HepG2 (cell line): ENCODE results near the gene BRD1.

Experiments
- BRD4 ChIP-seq: sonication (generic); formaldehyde crosslinking; IDR thresholded peaks from 2 replicates; pipeline ENCODE4 v1.4.0; 2020; ENCODE audit warnings: missing genetic modification reagents
- MAZ ChIP-seq, 2 experiments: sonication (generic) in 1 of 2; formaldehyde crosslinking in 1 of 2; IDR thresholded peaks; 2 replicates each; pipeline versions ENCODE4 v1.5.0 to v1.6.1; 2012 to 2020; ENCODE audit warnings: low read depth in 2 of 2, mild to moderate bottlenecking in 2 of 2, borderline replicate concordance in 1 of 2, improper control_type of control experiment in 1 of 2, low read length in 1 of 2, missing genetic modification reagents in 1 of 2, moderate library complexity in 1 of 2
- REST ChIP-seq, 2 experiments: IDR thresholded peaks; 2 replicates each; pipeline ENCODE4 v1.6.1; 2011 to 2012; ENCODE audit warnings: low read length in 2 of 2, borderline replicate concordance in 1 of 2, low read depth in 1 of 2, mild to moderate bottlenecking in 1 of 2, moderate library complexity in 1 of 2
- SNRNP70 ChIP-seq: fragments of 200-400 bp; formaldehyde crosslinking; IDR thresholded peaks from 2 replicates; pipeline ENCODE4 v1.6.1; 2017; ENCODE audit warnings: mild to moderate bottlenecking, low read depth, low read length, moderate library complexity

GRCh38 chr22:49783926-49784629, 43.6 kb downstream of the BRD1 start:
- TF ChIP-seq BRD4 (CRISPR knock-in tag) = no peak
- no peak for TF ChIP-seq REST (IDR thresholded peaks at IDR 0.05; ENCODE audit: borderline replicate concordance in 1 of 2, low read depth in 1 of 2, low read length in 2 of 2)
- TF ChIP-seq MAZ (IDR thresholded peaks at IDR 0.05; ENCODE audit: borderline replicate concordance, low read depth, low read length) = no peak
- TF ChIP-seq MAZ (CRISPR knock-in tag; IDR thresholded peaks at IDR 0.05; ENCODE audit: low read depth) = no peak
- no peak for TF ChIP-seq SNRNP70
